GM19035 (cell line): ENCODE data around the gene RRN3.
A peak's percentile ranks its signal among the peaks of the same experiment; 100 is the strongest.
"Not testable (repeated sequence)": the region's sequence is repeated elsewhere in the genome, so short reads cannot be mapped to it uniquely, and the experiment has no call there.

ENCODE experiments used
- ATAC-seq: cut with Tn5 transposase; IDR thresholded peaks from one replicate; pipeline ENCODE4 v1.9.1; 2021; ENCODE audit not compliant: unreplicated experiment

Gene RRN3

DNA sequence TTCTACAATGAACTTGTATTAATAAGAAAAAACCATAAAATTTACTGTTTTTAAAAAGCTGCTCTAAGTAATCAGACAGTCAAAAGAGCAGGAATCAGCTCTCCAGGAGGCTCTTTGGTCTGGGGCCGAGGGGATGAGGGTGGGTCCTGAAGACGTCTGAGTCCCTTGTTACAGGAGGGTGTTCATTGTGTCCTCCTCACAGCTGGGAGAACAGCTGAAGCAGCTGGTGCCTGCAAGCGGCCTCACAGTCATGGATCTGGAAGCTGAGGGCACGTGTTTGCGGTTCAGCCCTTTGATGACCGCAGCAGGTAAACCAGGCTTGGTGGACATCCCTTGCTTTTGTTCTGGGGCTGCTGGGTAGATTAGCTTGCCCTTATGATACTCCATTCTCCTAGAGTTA is 64.3 kb downstream of the RRN3 start:
- ATAC-seq, result not testable (repeated sequence)

DNA sequence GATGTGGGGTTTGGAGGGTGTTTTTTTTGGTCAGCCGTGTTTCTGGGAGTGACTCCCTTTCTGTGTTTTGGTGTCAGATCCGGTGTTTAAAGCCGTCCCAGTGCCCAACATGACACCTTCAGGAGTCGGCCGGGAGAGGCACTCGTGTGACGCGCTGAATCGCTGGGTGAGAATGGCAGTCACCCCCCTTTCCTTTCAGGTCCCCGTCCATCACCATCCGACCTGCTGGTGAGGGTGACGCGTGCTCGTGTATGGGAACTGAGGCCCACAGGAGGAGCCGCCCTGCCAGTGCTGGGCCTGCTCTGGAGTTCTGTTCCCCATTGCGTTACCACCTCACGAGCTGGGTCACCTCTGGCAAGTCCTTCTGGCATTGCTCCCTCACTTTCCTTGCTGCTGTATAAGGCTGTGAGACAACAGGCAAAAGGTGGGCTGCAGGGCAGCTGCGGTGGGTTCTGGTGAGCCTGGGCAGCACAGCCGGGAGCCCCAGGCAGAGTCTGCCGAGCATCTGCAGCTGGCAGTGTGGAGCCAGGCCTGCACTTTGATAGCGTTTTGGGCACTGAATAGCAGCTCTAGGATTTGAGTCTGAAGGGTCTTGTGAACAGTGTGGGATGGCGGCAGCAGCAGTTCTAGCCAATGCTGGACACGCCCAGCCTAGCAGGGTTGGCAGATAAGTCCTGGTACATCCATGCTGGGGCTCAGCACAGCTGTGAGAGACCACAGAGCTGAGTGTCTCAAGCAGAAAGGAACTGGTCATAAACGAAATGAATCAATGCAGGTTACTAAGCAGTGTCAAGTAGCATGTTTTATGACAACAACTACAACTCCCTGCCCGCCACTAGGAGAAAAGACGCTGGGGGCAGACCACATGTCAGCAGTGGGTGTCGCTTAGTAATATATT is 65.0 kb downstream of the RRN3 start:
- ATAC-seq, result not testable (repeated sequence)

DNA sequence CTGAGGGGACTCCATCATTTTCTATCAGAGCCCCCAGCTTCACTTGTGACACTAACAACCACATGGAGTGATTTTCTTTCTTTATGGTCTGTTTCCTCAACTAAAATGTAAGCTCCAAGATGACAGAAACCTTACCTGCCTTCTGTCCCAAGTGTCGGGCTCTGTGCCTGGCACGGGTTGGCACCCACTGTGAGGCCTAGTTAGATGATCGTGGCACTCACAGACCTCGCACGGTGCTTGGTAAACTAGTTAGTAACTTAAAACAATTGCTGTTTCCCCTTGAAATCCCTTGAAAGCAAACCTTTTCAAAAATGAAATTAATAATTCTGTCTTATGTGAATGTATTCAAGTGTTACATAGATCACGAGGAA is 65.7 kb downstream of the RRN3 start:
- ATAC-seq, result not testable (repeated sequence)

DNA sequence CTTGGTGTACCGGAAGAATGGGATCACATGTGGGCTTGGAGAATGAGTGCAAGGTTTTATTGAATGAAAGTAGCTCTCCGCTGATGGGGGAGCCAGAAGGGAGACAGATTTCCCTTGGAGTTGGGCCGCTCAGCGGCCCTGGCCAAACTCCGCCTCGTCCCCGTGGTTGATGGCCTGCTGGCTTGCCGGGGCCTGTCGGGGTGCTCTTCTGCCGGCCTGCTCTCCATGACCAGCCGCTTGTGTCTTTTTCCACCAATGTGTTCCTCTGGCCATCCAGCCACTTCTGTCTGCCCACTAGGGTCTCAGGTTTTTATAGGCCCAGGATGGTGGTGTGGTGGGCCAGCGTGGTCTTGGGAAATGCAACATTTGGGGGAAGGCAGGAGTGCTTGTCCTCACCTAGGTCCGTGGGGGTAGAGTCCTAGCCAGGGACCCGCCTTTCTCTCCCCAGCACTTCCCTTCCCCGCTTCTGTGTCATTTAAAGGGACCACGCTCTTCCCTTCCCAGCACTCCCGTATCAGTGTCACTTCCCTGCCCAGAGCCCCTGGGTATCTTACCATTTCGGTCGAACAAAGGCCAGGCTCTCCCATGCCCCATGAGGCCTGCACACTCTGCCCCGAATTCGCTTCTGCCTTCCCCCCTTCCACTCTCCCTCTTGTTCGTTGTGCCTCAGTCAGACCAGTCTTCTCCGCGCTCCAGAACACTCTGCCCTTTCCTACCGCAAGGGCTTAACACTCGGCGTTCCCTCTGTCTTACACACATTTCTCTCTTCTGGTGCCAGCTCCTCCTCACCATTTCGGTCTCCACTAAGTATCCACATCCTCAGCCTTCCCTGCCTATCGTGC is 66.3 kb downstream of the RRN3 start:
- not testable (repeated sequence) for ATAC-seq

DNA sequence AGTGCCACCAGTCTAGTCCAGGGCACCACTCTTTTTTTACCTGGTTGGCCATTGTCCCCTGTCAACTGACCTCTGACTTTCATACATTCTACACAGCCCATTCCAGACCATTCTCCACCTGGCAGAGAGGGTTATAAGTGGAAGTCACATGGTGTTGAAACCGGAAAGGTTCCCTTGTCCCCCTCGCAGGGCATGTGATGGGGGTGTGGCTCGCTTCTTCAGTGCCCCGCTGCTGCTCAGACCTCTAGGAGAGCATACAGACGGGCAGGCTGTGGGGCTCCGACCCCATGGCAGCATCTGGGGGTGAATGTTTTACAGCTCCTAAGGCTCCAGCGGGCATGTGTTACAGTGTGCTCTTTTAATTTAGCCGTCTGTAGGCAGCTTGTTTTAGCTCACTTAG is 67.0 kb downstream of the RRN3 start:
- not testable (repeated sequence) for ATAC-seq

DNA sequence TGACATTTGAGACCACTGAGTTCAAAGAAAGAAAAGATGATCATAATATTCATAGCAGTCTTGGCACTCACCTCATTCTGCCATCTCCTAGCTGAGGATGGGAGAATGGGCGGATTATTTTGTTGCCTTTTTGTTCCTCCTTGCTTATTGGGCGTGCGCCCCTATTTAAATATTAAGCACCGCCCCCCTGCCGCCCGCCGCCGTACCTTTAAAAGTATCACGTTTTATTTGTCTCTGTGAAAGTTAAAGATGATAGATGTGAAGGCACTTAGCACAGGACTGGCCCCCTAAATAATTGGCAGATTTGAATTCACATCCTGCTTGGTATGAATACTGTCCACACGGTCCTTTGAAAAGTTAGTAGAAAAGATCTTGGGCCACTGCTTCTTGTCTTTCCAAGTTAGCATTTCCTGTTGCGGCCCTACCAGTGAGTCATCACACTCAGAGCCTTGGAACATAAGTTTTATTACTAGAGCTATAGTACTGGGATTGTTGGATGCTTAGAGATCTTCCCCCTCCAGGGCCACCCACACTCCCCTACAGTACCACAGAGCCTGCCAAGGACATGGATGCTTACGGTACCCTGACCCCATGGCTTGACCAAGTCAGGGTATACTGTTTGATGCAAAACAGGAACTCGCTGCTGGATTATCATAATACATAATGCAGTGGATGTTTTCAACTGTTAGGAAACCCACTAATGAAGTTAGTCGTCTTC is 68.7 kb downstream of the RRN3 start:
- ATAC-seq, result not testable (repeated sequence)

DNA sequence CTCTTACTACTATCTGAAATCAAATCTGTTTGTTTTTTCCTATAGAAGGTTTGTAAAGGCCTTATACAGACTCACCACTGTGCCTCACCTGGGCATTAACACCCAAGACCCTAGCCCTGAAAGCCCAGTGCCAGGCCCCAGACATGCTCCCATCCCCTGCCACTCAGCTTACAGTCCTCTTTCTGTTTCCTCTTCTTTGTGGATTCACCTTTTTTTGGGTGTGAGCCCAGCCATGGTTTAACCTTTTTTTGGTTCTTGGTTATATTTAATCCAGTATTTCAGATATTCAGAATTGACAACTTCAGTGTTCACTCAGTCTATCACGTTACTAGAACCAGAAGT is 69.2 kb downstream of the RRN3 start:
- ATAC-seq, result not testable (repeated sequence)

DNA sequence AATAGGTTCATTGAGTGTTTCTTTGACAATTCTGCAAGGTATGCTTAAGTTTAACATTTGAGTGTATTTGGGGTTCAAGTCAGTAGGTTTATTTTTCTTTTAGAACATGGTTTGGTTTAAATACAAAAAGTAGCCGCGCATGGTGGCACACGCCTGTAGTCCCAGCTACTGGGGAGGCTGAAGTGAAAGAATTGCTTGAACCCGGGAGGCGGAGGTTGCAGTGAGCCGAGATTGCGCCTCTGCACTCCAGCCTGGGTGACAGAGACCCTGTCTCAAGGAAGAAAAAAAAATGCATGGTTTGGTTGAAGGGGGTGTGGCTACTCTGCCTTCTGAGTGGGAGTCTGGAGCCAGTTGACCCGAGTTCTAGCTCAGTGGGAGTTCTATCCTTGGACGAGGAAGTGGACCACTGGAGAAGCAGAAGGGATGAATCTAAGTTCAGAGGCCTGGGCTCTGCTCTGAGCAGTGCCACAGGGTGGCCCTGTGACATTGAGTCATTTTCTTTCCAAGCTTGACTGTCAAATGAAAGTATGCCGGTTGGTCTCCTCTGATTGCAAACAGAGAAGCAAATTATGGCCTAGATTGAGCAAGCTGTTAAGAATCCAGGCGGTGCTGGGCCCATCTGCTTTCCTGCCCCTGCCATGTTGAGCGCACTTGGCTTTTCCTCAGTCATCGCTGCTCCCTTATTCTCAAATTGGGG is 70.5 kb downstream of the RRN3 start:
- not testable (repeated sequence) for ATAC-seq

DNA sequence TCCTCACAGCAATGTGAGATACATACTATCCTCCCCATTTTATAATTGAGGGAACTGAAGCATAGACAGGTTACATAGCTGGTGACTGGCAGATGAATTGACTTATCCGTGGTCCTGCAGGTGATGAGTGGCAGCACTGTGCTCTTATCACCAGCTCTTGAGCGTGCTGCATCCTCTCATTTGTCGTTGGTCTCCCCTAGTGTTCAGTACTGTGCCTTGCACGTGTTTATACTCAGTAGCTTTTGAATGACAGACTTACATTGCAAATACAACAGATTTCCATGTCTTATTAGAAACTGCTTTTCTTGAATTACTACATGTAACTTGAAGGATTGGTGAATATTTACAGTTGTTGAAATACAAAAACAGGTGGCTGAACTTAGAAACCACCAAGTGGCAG is 71.9 kb downstream of the RRN3 start:
- ATAC-seq, result peak; percentile 67

DNA sequence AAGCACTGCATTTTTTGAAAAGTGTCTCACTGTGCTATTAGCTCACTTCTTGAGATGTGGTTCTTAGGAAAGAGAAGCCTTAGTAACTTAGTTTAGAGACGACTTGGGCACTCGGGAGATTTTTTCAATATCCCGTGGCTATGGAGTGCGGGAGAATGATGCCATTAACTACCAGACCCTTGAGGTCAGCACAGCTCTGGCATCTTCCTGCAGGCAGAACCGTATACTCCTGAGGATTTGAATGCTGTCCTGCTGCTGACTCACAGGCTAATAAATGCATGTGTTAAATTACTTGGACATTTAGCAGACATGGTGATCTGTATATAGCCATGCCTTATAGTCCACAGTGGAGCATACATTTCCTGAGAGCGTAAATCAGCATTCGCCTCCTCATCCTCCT is 72.6 kb downstream of the RRN3 start:
- ATAC-seq, result not testable (repeated sequence)

DNA sequence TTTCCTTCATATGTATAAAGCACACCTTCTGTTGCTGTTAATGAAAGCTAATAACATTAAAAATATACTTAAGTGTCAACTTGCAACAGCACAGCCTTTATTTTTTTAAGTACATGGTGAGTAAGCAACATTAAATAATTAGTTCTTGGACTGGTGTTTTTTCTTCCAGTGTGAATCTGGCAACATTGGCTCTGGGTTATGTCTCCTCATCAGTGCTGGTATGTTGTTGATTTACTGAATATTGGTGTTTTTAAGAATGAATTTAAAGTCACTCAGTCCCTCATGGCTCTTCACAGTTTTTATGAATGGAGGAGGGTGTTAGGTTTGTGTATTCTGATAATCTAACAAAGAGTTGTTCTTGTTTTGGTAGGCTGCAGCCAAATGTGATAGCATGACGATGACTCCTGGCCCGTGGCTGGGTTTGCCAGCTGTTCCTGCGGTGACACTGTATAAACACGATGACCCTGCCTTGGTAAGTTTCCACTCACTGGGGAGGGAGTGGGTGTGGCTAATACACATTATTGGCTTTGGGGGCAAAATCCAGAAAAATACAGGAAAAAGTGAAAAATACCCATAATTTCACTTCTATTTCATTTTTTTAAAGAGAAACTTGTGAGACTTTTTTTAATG is 77.0 kb downstream of the RRN3 start:
- not testable (repeated sequence) for ATAC-seq

DNA sequence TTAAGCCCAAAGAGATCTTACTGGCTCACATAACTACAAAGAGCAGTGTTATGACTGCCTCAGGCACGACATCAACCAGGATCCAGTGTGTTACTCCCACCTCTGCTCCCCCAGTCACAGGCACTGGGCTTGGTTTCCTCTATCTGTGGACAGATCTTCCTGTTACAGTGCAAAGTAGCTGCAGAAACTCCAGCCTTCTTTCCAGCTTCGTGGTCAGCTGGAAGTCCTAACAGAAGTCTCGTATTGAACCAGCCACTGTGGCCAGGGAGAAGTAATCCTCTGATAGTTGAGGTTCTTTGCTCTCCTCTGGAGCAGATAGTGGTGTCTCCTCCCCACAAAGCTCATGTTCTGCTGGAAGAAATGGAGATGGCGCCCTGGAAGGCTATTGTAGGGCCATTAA is 77.7 kb downstream of the RRN3 start:
- ATAC-seq, result not testable (repeated sequence)

DNA sequence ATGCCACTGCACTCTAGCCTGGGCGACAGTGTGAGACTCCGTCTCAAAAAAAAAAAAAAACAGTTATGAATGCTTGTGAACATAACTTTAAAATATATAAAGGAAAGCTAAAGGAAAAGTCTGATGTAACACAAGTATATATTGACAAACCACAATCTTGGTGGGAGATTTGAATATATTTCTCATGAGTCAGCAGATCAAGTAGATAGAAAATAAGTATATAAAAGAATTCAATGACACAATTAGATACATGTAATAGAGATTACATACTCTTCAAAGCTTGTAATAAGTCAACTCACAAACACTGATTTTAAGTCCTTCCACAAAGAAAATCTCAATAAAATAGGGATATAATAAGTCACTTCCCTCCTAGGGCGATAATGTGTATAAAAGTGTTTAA is 78.4 kb downstream of the RRN3 start:
- not testable (repeated sequence) for ATAC-seq

DNA sequence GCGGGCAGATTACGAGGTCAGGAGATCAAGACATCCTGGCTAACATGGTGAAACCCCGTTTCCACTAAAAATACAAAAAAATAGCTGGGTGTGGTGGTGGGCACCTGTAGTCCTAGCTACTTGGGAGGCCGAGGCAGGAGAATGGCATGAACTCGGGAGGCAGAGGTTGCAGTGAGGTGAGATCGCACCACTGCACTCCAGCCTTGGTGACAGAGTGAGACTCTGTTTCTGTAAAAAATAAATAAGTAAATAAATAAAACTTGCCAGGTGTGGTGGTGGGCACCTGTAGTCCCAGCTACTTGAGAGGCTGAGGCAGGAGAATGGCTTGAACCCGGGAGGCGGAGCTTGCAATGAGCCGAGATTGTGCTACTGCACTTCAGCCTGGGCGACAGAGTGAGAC is 81.1 kb downstream of the RRN3 start:
- not testable (repeated sequence) for ATAC-seq
